ENCODE data around the gene RETREG1.

- TF ChIP-seq, protein P1, sequence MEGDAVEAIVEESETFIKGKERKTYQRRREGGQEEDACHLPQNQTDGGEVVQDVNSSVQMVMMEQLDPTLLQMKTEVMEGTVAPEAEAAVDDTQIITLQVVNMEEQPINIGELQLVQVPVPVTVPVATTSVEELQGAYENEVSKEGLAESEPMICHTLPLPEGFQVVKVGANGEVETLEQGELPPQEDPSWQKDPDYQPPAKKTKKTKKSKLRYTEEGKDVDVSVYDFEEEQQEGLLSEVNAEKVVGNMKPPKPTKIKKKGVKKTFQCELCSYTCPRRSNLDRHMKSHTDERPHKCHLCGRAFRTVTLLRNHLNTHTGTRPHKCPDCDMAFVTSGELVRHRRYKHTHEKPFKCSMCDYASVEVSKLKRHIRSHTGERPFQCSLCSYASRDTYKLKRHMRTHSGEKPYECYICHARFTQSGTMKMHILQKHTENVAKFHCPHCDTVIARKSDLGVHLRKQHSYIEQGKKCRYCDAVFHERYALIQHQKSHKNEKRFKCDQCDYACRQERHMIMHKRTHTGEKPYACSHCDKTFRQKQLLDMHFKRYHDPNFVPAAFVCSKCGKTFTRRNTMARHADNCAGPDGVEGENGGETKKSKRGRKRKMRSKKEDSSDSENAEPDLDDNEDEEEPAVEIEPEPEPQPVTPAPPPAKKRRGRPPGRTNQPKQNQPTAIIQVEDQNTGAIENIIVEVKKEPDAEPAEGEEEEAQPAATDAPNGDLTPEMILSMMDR (IDR thresholded peaks at IDR 0.05; ENCODE audit: extremely low read depth in 1 of 2, insufficient read depth in 1 of 2, low read depth in 1 of 2, low read length in 2 of 2): no peak
- TF ChIP-seq, protein P2, sequence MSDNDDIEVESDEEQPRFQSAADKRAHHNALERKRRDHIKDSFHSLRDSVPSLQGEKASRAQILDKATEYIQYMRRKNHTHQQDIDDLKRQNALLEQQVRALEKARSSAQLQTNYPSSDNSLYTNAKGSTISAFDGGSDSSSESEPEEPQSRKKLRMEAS (IDR thresholded peaks at IDR 0.05; ENCODE audit: insufficient read depth, insufficient read length): no peak
- no peak for TF ChIP-seq MYC (IDR thresholded peaks at IDR 0.05; ENCODE audit: low read depth, low read length)
- TF ChIP-seq EZH2 (IDR thresholded peaks at IDR 0.05; ENCODE audit: borderline replicate concordance, low read depth, low read length, severe bottlenecking): no peak
Measured at GRCh38 chr5:16531063-16531648, 85.6 kb downstream of the RETREG1 start.
